ENCODE results near the gene C2CD2L.

GRCh38 chr11:119166368-119167076, 59.4 kb downstream of the C2CD2L start:
- TF ChIP-seq CTCF (IDR thresholded peaks at IDR 0.05; ENCODE audit: low read depth, low read length, missing input control) (no peak), GABPA (IDR thresholded peaks at IDR 0.05 in 1 of 2, conservative IDR thresholded peaks at IDR 0.05 in 1 of 2) (no peak)

Measured in liver (tissue), 3 donors.